ENCODE results near the gene NCAPG2.

The NCAPG2 gene

GRCh38 chr7:158581440-158582088 lies 123.0 kb downstream of the NCAPG2 start:
- no peak for DNase-seq (ENCODE audit: low read depth in 4 of 4, low spot score in 1 of 4)
